HG02571 (cell line): Measurements from ENCODE around the gene SLC25A51.
"Not testable (repeated sequence)": the region's sequence is repeated elsewhere in the genome, so short reads cannot be mapped to it uniquely, and the experiment has no call there.

Source experiments
- ATAC-seq: cut with Tn5 transposase; IDR thresholded peaks from one replicate; pipeline ENCODE4 v1.9.1; 2021; ENCODE audit warnings: mild to moderate bottlenecking, moderate library complexity; ENCODE audit not compliant: unreplicated experiment

Gene SLC25A51

DNA sequence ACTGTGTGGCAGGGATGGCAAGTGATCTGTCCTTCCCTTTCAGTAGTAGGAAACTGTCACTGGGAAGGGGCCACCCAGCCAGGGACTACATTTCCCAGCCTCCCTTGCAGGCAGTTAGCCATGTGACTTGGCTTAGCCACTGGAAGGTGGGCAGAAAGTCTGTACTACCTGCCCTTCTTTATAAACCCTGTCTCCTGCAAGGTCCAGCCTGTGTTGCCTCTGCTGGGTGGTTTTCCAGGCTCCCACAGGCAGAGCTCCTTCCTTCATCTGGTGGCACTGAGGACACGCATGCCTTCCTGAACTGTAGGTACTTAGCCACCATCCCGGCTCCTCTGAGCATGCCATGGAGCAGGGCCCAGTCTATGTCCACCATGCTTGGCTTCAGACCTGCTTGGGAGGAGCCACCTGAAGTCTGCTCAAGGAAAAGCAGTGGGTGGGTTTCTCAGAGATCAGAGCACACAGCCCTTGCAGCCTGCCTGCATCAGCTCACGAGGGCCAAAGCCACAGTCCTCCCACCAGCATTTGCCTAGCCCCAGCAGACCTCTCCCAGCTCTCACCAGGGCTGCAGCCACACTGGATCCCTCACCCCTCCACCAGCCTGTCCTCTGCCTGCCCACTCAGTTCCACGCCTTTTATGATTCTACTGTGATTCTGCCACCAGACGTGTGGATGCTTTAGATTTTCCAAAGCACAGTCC is 16.7 kb upstream of the SLC25A51 start:
- ATAC-seq: no peak

DNA sequence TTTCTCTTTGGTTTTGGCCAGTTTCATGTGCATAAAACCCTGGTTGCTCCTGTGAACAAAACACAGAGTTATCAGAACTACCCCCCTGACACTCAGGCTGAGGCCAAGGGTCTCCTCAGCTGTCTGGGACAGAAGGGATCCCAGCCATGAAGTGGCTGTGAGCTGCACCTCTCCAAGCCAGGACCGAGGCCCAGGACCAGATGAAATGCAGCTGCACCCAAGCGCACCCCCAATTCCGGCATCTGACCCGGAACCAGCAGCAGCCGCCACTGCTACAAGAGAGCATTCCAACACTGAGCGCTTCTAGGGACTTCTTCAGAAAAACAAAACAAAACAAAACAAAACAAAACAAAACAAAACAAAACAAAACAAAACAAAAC is 16.0 kb upstream of the SLC25A51 start:
- ATAC-seq: no peak

DNA sequence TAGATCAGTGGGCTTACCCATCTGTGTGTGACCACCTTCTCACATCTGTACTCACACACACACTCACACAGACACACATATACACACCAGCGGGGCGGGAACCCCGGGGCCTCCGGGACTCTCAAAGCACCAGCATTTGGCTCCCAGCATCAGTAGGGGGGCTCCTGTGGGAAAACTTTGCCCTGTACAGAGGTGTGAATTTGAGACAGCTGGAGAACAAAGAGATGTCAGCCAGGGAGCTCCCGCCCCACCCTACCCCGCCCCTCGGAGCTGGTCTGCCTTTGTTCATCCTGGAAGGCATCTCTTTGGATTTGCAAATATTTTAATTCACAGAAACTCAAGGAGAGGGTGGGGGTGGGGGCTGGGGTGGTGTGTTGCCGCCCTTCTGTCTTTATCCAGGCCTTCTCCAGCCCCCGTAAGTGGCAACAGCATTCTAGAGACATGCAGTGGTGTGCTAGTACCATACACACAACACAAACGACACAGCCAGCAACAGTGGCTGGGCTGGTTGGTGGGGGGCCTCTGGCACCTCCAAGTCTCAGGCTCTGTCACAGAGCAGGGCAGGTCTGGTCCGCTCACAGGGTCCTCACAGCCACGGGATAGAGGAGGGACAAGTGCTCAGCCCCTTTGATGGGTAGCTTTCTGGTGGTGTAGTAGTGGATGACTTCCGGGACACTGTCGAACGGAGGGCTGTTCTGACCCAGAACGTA is 15.5 kb upstream of the SLC25A51 start:
- ATAC-seq: no peak

DNA sequence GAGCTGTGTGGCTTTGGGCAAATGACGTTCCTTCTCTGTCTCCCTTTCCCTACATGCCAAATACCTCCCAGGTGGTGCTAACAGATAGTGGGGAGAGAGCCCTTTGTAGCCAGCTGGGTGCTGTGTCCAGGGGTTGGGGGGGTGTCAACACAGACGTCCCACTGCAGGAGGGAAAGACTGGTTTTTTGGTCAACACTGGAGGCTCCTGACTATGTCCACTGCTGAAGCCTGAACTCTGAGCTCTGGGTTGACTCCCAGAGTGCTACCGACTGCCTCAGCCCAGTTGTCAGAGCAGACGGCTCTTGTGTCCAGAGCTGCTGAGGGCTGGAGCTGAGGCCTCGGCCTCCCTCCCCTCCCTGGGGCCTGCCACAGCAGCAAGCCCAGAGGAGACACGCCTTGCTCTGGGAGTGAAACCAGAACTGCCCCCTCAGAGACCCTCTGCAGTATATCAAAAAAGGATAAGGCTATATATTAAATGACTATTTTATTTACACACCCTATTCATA is 14.8 kb upstream of the SLC25A51 start:
- ATAC-seq: no peak

DNA sequence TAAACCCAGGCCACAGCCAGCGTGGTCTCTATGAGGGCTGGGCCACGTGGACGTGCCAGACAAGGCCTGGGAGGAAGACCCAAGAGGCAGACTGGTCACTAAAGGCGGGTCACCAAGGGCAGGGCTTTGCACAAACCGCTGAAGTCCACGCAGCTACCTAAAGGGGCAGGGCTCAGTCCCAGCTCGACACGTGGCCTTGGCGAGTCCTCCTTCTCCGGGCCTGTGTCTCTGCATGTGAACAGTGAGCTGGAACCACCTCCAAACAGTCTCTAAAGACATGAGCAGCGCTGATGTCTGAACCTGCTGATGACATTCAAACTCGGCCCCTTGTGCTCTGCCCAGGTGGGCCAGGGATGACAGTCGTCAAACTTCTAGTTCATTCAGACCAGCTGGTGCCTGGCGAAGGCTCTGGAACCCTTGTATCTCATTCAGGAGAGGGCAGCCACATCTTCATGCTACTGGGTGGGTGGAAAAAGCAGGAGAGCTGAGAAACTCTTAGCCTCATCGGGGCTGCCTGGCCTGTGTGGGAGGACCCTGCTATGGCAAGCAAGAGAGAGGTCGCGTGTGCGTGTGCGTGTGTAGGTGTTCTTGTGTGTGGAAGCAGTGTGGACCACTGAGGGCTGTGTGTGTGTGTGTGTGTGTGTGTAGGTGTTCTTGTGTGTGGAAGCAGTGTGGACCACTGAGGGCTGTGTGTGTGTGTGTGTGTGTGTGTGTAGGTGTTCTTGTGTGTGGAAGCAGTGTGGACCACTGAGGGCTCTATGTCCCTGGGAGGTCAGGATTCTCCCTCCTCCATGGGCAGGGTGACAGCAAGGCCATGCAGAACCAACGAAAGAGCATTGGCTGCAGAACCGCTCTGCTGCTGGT is 14.1 kb upstream of the SLC25A51 start:
- no peak for ATAC-seq

DNA sequence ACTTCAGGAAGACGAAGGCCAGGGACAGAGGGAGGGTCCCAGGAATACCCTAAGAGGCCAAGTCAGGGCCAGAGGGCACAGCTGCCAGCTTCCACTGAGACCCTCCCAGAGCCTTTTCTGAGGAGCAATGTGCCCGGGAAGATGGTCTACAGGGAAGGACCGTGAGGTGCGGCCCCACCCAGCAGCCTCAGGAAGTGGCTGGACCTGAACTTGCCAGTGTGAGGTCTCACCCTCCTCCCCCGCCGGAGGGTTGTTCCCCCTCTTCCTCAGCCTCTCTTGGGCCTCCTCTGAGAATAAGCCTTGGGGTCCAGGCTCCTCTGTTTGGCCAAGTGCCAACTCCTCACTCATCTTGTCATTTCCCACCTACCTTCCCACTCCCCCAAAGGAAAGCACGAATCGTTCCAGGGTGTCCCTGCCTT is 13.4 kb upstream of the SLC25A51 start:
- ATAC-seq: no peak

DNA sequence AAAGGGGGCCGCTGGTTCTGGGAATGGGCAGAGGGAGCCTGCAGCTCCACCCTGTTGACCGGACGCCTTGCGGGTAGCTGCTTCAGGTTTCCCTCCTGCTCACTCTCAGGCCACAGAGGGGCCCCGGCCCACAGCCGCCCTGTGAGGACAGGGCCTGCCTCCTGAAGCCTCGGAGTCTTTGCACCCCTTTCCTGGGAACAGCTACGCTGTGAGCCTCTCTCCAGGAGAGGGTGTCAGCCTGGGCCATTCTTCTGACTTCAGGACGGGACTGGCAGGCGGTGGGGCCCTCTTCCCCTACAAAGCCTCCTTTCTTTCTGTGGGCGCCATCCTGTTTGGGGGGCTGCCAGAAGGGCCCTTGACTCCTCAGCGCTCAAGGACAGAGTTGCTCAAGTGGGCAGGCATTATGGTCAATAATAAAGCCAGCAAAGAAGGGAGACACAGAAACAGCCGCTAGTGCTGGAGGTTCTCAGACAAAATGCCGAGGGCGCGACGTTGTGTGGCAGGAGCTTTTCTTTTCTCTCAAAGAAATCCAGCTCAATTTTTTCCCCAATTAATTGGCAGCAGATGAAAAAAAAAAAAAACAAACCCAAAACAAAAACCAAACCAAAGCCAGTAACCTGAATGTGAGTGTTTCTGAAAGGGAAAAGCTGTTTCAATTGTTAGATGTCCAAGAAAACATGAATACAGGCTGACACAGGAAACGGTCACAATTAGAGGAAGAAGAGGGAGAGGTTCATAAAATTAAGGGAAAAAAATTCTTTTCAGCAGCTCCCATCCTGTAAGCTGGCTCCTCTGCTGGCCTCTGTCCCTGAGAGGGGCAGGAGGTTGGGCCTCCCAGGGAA is 12.8 kb upstream of the SLC25A51 start:
- no peak for ATAC-seq

DNA sequence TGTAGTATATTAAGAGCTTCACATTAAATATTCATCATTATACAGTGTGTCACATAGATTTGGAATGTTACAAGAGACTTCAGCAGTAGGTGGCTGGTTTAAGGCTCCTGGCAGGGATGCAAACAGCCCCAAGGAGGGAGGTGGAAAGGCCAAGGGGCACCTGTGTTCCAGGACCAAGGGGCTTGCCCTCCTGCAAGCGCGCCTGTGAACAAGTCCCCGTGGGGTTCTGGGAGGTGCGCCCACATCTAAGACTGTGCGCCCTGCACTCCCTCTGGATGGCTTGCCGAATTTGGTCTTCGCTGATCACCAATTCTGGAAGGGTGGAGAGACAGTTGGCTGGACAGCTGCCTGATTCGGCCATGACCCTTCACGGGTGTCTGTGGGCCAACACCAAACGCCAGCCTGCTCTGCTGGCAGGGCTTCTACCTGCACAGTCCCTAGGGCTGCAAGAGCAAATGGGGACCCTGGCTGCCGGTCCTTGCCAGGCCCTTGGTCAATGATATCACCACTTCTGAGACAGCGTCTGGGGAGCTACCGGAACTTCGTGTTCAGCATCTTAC is 12.1 kb upstream of the SLC25A51 start:
- no peak for ATAC-seq

DNA sequence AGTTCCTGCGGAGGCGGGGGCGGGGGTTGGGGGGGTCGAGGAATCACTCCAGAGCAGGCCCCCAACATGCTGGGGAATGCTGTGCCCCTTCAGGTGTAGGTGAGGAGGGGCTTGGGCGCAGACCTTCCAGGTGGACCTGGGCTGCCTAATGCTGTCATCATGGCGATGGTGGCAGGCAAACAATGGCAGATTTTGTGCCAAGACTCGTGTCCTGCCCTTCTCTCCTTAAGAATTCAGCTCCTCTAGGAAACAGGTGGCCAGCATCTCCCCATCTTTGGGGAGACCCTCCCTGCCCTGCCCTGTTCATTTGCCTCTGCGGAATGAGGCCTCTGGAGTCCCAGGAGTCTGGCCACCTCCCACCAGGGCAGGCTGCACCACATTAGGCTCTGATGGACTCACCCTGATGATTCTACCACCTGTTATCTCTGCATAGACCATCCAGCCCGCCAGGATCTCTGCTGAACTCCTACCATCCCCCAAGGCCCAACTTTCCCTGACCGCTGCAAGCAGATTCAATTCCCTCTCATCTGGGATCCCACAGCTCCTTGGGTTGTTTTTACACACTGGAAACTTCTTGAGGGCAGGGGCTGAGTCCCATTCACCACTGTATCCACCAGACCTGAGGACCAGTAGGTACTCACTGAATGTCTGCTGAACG is 10.9 kb upstream of the SLC25A51 start:
- ATAC-seq: no peak

DNA sequence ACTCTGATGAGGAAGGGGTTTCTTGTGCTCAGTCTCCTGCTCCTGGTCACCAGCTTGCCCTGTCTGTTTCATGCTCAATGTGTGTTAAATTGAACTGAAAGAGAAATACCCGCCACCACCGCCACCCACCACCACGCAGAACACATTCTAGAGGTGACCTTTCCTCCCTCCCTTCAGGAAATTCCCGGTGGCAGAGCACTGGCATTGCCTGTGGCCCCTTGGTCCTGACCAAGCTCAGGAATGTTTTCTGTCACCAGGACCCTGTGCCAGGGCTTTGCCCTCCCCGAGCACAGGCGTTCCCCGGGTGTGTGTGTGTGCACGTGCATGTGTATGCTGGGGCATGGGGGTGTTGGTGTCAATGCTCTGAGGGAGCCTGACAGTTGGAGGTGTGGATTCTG is 10.2 kb upstream of the SLC25A51 start:
- no peak for ATAC-seq

DNA sequence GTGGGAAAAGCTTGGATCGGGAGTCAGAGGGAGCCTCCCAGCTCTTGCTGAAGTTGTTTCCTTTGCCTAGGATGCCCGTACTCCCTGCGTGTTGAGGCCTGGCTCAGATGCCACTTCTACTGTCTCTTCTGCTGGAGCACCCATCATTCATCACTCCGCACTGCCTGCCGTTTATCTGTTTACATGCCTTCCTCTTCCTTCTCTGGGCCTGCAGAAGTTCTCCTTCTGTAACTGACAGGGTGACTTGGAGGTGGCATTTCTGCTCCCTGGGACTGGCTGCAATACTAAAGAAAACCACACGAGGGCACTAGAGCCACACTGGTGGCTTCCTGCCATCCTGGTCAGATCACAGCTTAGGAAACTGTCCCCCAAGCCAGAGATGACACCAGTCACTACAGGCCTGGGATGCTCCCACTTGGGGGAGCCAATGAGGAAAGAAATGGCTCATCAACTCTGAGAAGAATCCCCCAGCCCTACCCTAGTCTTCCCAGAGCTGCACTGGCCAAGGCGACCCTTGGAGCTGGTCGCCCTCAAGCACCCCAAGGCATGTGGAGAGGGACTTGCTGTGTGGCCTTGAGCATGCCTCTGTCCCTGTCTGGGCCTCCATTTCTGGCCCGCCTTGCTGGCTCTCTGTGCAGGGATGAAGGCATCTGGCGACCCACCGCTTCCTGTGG is 9.7 kb upstream of the SLC25A51 start:
- peak; percentile 79 for ATAC-seq

DNA sequence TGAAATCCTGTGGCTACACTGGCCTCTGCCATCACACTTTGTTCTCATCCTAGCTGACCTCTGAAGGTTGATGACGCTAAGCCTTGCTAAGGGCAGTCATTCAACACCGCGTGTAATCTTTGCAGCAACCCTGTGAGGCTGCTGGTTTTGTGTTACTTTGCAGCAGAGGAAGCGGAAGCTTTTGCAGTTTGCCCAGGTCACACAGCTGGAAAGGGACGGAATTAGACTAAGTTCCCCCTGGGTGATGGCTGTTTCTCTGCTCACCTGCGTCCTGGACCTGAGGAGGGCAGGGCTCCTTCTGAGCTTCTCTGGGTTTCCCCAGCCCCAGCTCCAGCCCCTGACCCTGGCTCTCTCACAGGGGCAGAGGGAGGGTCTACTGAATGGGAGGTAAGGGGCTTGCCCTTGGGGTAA is 7.3 kb upstream of the SLC25A51 start:
- no peak for ATAC-seq

DNA sequence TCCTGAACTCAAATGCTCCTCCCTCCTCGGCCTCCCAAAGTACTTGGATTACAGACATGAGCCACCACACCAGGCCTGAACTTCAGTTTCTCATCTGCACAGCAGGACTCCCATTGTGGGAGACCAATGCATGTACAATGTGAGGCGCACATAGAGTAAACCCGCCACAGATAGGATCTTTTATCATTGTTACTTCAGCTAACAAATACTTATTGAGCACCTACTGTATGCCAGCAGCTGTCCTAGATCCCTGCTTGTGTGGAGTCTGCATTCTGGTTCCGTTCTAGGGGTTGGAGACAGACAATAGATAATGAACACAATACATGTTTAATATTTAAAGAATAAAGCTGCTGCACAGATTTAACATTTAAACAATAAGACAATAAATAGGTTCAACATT is 6.3 kb upstream of the SLC25A51 start:
- no peak for ATAC-seq

DNA sequence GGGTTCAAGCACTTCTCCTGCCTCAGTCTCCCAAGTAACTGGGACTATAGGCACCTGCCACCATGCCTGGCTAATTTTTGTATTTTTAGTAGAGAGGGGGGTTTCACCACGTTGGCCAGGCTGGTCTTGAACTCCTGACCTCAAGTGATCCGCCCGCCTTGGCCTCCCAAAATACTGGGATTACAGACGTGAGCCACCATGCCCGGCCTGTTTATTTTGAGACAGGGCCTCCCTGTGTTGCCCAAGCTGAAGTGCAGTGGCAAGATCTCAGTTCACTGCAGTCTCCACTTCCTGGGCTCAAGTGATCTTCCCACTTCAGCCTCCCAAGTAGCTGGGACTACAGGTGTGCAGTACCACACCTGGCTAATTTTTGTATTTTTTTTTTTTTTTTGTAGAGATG is 5.9 kb upstream of the SLC25A51 start:
- ATAC-seq: not testable (repeated sequence)

DNA sequence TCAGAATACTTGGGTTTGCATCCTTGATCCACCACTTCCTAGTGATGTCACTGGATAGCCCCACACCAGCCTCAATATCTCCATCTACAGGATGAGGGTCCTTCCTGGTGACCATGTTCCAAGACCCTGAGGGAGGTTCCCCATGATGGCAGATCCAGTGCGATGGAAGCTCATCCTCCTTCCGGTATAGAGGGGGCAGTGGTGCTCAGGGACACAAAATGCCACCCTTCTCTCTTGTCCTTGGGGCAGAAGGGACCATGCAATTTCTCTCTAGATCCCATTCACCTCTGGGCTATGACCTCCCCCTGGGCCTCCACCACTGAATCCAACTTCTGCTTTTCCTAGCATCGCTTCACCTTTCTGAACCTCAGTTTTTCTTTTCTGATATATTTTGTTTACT is 5.4 kb upstream of the SLC25A51 start:
- ATAC-seq: no peak

DNA sequence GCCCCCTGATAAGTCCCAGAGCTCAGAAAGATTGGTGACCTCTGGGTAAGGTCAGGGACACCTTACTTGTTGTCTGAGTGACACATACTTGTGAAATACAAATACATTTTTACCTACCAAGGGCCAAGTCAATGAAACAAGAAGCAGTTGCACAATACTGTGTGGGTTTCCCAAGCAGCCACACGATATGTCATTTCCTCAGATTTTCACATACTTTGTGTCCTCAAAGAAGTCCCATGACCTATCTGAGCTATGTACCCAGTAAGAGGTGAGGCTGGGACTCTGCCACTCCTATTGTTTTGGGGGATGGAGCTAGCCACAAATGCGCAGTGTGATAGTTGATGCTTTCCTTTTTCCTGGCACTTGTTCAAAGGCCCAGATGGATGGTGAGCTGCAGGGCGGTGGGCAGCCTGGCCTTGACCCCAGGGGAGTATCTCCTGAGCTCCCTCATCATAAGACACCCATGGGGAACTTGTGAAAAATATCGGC is 4.8 kb upstream of the SLC25A51 start:
- ATAC-seq: no peak

DNA sequence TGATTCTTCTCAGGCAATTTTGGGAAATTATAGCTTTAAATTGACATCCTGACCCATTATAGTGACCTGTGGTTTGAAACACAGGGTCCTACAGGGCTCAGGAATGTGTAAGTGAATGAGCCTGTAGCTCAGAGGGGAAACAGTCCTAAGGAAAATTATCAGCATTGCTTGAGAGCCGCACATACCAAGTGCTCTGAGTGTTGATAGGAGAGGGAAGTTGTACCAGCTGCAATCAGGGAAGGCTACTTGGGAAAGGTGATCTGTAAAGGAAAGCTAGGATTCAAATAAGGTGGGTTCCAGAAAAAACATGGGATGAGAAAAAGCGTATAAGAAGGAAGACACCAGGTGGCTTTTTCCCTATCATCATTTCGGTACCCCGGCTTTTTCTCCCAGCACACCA is 4.4 kb upstream of the SLC25A51 start:
- ATAC-seq: no peak

DNA sequence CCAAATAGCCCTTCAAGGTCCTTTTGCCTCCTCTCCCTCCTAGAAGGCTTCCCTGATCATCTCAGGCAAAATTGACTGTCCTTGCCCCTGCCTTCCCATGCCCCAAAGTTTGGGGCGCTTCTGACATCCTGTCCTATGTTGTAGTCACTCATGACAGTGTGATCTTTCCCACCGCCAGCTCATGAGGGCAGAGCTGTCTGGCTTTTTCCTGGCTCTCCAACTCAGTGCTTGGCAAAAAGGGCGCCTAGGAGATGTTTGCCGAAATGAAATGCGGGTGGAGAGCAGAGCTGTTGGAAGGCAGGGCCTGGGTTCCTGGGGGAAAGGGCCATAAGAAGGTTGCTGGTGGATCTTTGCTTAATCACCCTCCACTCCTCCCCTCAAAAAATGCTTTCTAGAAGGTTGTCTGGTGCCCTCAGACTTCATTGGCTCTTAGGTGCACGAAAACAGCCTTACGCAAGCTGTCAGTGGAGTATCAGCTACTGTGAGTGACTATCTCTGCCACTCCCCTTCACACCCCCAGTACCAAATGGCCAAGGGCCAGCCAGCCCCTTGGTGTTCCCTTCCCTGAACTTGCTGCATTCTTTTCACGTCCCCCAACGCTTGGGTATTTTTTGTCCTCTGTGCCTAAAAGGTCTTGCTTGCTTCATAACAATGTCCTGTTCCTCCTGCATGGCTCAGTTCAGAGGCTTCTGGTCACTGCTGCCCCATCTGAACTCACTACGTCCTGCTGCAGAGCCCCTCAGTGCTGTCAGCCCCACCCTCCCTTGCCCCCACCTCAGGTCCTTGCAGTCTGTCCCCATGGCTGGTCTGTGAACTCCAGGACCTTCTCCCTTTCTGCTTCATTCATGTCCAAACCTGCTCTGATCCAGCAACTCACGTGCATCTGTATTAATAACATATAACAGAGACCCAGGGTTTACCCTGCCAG is 2.6 kb upstream of the SLC25A51 start:
- no peak for ATAC-seq
